Esophagus squamous epithelium (tissue), 5 donors: ENCODE data around the gene GNLY. TPM values are rescaled to one million over a fixed set of nuclear protein-coding genes. Genes with fewer than 3 reads are reported as not detected.

ENCODE experiments used
- DNase-seq: peaks from one replicate; lab custom pipeline; 2025; lab: John Stamatoyannopoulos, UW
- H3K27ac ChIP-seq, 4 donors: fragments of 200-600 bp; sonication (generic); one replicate each; pipeline ENCODE4 v1.5.1; 2016 to 2019; ENCODE audit warnings: mild to moderate bottlenecking in 1 of 4
- H3K27me3 ChIP-seq, 4 donors: fragments of 200-600 bp; sonication (generic); 1 replicate in 3 of 4; 2 replicates in 1 of 4; pipeline versions ENCODE4 v1.5.1 to v1.6.0; 2017 to 2021; ENCODE audit warnings: antibody characterized with exemption in 1 of 4
- H3K36me3 ChIP-seq, 3 donors: fragments of 200-600 bp; sonication (generic); one replicate each; pipeline ENCODE4 v1.5.1; 2016 to 2019
- H3K4me1 ChIP-seq, 3 donors: fragments of 200-600 bp; sonication (generic); one replicate each; pipeline ENCODE4 v1.5.1; 2017 to 2019
- H3K4me3 ChIP-seq, 4 donors: fragments of 200-600 bp; sonication (generic); 1 replicate in 3 of 4; 2 replicates in 1 of 4; pipeline ENCODE4 v1.5.1; 2016 to 2019; ENCODE audit warnings: mild to moderate bottlenecking in 2 of 4, moderate library complexity in 1 of 4
- H3K9me3 ChIP-seq, 3 donors: fragments of 200-600 bp; sonication (generic); one replicate each; pipeline ENCODE4 v1.5.1; 2016 to 2019
- CTCF ChIP-seq, 6 experiments: fragments of 450-650 bp in 4 of 6; fragments of 200-600 bp in 2 of 6; sonication (generic) in 2 of 6; IDR thresholded peaks; one replicate each; pipeline ENCODE4 v1.5.1; 2016 to 2019; ENCODE audit warnings: antibody characterized with exemption in 6 of 6, mild to moderate bottlenecking in 4 of 6, moderate library complexity in 4 of 6
- POLR2A ChIP-seq, 4 donors: fragments of 450-650 bp; IDR thresholded peaks; one replicate each; pipeline ENCODE4 v1.6.1; 2017; ENCODE audit warnings: antibody characterized with exemption in 4 of 4, mild to moderate bottlenecking in 4 of 4, moderate library complexity in 3 of 4
- WGBS, 2 donors: methylation state at CpG; one replicate each; pipeline ENCODE4 v1.1.5; 2018; 5-methylcytosine and 5-hydroxymethylcytosine counted together
- intact Hi-C: fragments of 100-400 bp; cut with DNase I; formaldehyde crosslinking; loops from one replicate; pipeline ENCODE4 v1.15.0; 2022
- total RNA-seq, 4 donors: library from RNA; depleted of rRNA; stranded (reverse); fragments of >200 nt; gene quantifications; one replicate each; pipeline ENCODE4 v1.1.0, GENCODE V29; 2016
- donor health status: DM: yes; HTN: yes; CAD: no.

GNLY gene
- total RNA-seq = 1 to 10 TPM in 3 of 4 donors, under 1 TPM in 1; 0.76 to 6.1 (median 2.1) TPM

GRCh38 chr2:85694052-85695025, at the start of gene GNLY:
GNLY (plus strand) TSS chr2:85694358; CDS start chr2:85694419, 61 bp downstream.
- Histone ChIP-seq H3K27me3 (no peaks in the 10 kb centered on the region), H3K9me3 (no peaks in the 10 kb centered on the region), H3K27ac (no peak within 1 kb of the TSS), H3K36me3 (no peaks in the 10 kb centered on the region), H3K4me1 (no peaks in the 10 kb centered on the region), H3K4me3 (no peak within 1 kb of the TSS)
- no peak for DNase-seq
- intact Hi-C loops = no loop called here
- 70 to 83% methylated on average over 3 to 6 of the region's 15 CpGs for WGBS, 2 donors
- TF ChIP-seq POLR2A (IDR thresholded peaks at IDR 0.05) (no peak), CTCF (IDR thresholded peaks at IDR 0.05) (no peak)

GRCh38 chr2:85644909-85645308, 49.2 kb upstream of the GNLY start:
- no peak for DNase-seq
- TF ChIP-seq CTCF (IDR thresholded peaks at IDR 0.05) = no peak
- TF ChIP-seq POLR2A (IDR thresholded peaks at IDR 0.05) = no peak
- Histone ChIP-seq H3K4me1 (peaks cover 0 to 11% (median 5%) of the 10 kb centered on the region in 3 donors), H3K4me3 (no peak overlapping the region), H3K27ac (no peak overlapping the region), H3K36me3 (peaks cover 41 to 100% (median 67%) of the 10 kb centered on the region in 3 donors), H3K27me3 (no peaks in the 10 kb centered on the region), H3K9me3 (no peaks in the 10 kb centered on the region)
- intact Hi-C loops = no loop called here
- WGBS, 2 donors = 90 to 92% methylated on average over 4 to 8 of the region's 8 CpGs

GRCh38 chr2:85646166-85646565, 48.0 kb upstream of the GNLY start:
- Histone ChIP-seq H3K27me3 (no peaks in the 10 kb centered on the region), H3K9me3 (no peaks in the 10 kb centered on the region), H3K36me3 (peaks cover 35 to 100% (median 55%) of the 10 kb centered on the region in 3 donors), H3K4me1 (peaks cover 0 to 11% (median 5%) of the 10 kb centered on the region in 3 donors), H3K4me3 (no peak overlapping the region), H3K27ac (no peak overlapping the region)
- 85 to 95% methylated on average over 2 of the region's 2 CpGs for WGBS, 2 donors
- intact Hi-C loops = no loop called here
- TF ChIP-seq CTCF (IDR thresholded peaks at IDR 0.05) (no peak), POLR2A (IDR thresholded peaks at IDR 0.05) (no peak)
- no peak for DNase-seq

GRCh38 chr2:85647823-85648526, 46.2 kb upstream of the GNLY start:
- Histone ChIP-seq H3K36me3 (peaks cover 24 to 100% (median 41%) of the 10 kb centered on the region in 3 donors), H3K9me3 (no peaks in the 10 kb centered on the region), H3K4me3 (no peak overlapping the region), H3K27ac (no peak overlapping the region), H3K27me3 (no peaks in the 10 kb centered on the region), H3K4me1 (peaks cover 0 to 11% (median 5%) of the 10 kb centered on the region in 3 donors)
- intact Hi-C loops = no loop called here
- TF ChIP-seq POLR2A (IDR thresholded peaks at IDR 0.05) (no peak), CTCF (IDR thresholded peaks at IDR 0.05) (no peak)
- no peak for DNase-seq
- WGBS, 2 donors = 78 to 89% methylated on average over 10 of the region's 10 CpGs
